Measurements from ENCODE around the gene GPLD1. TPM values are rescaled to one million over a fixed set of nuclear protein-coding genes. Genes with fewer than 3 reads are reported as not detected.

GPLD1 gene
- total and polyA plus RNA-seq, 2 experiments from 2014 or later = 3.8 to 11.1 TPM

- no peaks in the 10 kb centered on the region for H3K27me3 ChIP-seq (ENCODE audit: insufficient read depth)
- H3F3A ChIP-seq (replicated peaks; ENCODE audit: low read depth) = no peaks in the 10 kb centered on the region
- H3K4me1 ChIP-seq (ENCODE audit: insufficient read depth) = no peaks in the 10 kb centered on the region
- Mint-ChIP-seq H3K36me3 (ENCODE audit: low read depth) (no peaks in the 10 kb centered on the region), H3K27me3 (ENCODE audit: insufficient read depth, low read depth, poor library complexity) (peaks cover 1% of the 10 kb centered on the region), H3K9me3 (no peaks in the 10 kb centered on the region), H3K4me1 (no peaks in the 10 kb centered on the region), H3K4me3 (no peak overlapping the region), H3K27ac (no peak overlapping the region)
- H2AFZ ChIP-seq = no peak overlapping the region
- H3K27ac ChIP-seq (ENCODE audit: low read depth) = no peak overlapping the region
- ATAC-seq (no peak), DNase-seq (ENCODE audit: low spot score) (no peak)
- no peaks in the 10 kb centered on the region for H4K20me1 ChIP-seq (replicated peaks; ENCODE audit: insufficient read depth)
- no peak overlapping the region for H3K4me3 ChIP-seq
- TF ChIP-seq REST (IDR thresholded peaks at IDR 0.05; ENCODE audit: unreplicated experiment) = no peak
- no peak for TF ChIP-seq JUNB (IDR thresholded peaks at IDR 0.05; ENCODE audit: unreplicated experiment)
- TF ChIP-seq EZH2 (IDR thresholded peaks at IDR 0.05; ENCODE audit: low read depth, unreplicated experiment) = no peak
- no peak for TF ChIP-seq EZH2phosphoT487 (IDR thresholded peaks at IDR 0.05; ENCODE audit: unreplicated experiment)
- no peak for TF ChIP-seq NANOG (IDR thresholded peaks at IDR 0.05; ENCODE audit: borderline replicate concordance)
- TF ChIP-seq ZNF462 (CRISPR knock-in tag; IDR thresholded peaks at IDR 0.05) = no peak
- no peak for TF ChIP-seq ZNF331 (CRISPR knock-in tag; IDR thresholded peaks at IDR 0.05; ENCODE audit: low read depth)
- TF ChIP-seq STAT1 (IDR thresholded peaks at IDR 0.05; ENCODE audit: unreplicated experiment) = no peak
- no peak for TF ChIP-seq ETS1 (IDR thresholded peaks at IDR 0.05)
- no peak for TF ChIP-seq CTCF (conservative IDR thresholded peaks at IDR 0.05; ENCODE audit: low read depth in 2 of 2)
- no peak for TF ChIP-seq POLR2AphosphoS5 (IDR thresholded peaks at IDR 0.05; ENCODE audit: low read depth)
- no peak for TF ChIP-seq ZNF114 (CRISPR knock-in tag; IDR thresholded peaks at IDR 0.05)
- TF ChIP-seq CREB1 (CRISPR knock-in tag; IDR thresholded peaks at IDR 0.05; ENCODE audit: low read depth) = no peak
- H3K9me2 ChIP-seq (ENCODE audit: insufficient read depth) = no peaks in the 10 kb centered on the region
- no peaks in the 10 kb centered on the region for H3K36me3 ChIP-seq (ENCODE audit: insufficient read depth)
- no peaks in the 10 kb centered on the region for H3K79me2 ChIP-seq (replicated peaks; ENCODE audit: insufficient read depth)
- H3K4me2 ChIP-seq = no peak overlapping the region
These were observed 35.0 kb upstream of the GPLD1 start for GRCh38 chr6:24524329-24524728.

Data from GM23338 (cell line).